SK-N-SH treated with all-trans-retinoic acid at 6 μM for 48 hours (cell line): ENCODE results near the gene PSME3IP1.
A peak's percentile ranks its signal among the peaks of the same experiment; 100 is the strongest.

Experiments
- ATAC-seq: fragments of 200-7000 bp; cut with Tn5 transposase; 3 replicates; pipeline ENCODE4 v1.9.1; 2020; ENCODE audit warnings: mild to moderate bottlenecking, moderate library complexity
- ARNTL ChIP-seq: fragments of 450-650 bp; formaldehyde crosslinking; IDR thresholded peaks from 2 replicates; pipeline ENCODE4 v1.5.0; 2020; ENCODE audit warnings: low read depth, mild to moderate bottlenecking, moderate library complexity, borderline replicate concordance
- BACH2 ChIP-seq: fragments of 250-450 bp; sonication (Bioruptor Pico); IDR thresholded peaks from 2 replicates; pipeline ENCODE4 v1.9.0; 2021; ENCODE audit warnings: mild to moderate bottlenecking, borderline replicate concordance
- CSDC2 ChIP-seq: fragments of 250-450 bp; sonication (Bioruptor Pico); IDR thresholded peaks from 2 replicates; pipeline ENCODE4 v1.5.0; 2020; ENCODE audit warnings: mild to moderate bottlenecking, moderate library complexity
- CSRNP3 ChIP-seq: fragments of 250-450 bp; sonication (Bioruptor Pico); IDR thresholded peaks from 2 replicates; pipeline ENCODE4 v1.5.1; 2021; ENCODE audit warnings: mild to moderate bottlenecking, moderate library complexity
- ESRRG ChIP-seq: fragments of 250-450 bp; sonication (Bioruptor Pico); IDR thresholded peaks from 2 replicates; pipeline ENCODE4 v1.6.1; 2021; ENCODE audit warnings: mild to moderate bottlenecking
- ISL1 ChIP-seq: fragments of 250-450 bp; sonication (Bioruptor Pico); IDR thresholded peaks from 2 replicates; pipeline ENCODE4 v2.1.2; 2022; ENCODE audit warnings: mild to moderate bottlenecking, moderate library complexity
- OSR1 ChIP-seq: fragments of 250-450 bp; sonication (Bioruptor Pico); IDR thresholded peaks from 2 replicates; pipeline ENCODE4 v1.8.0; 2022; ENCODE audit warnings: moderate library complexity, mild to moderate bottlenecking, inconsistent platforms
- PATZ1 ChIP-seq: fragments of 250-450 bp; sonication (Bioruptor Pico); IDR thresholded peaks from 2 replicates; pipeline ENCODE4 v1.8.0; 2020; ENCODE audit warnings: mild to moderate bottlenecking, moderate library complexity, borderline replicate concordance
- POU6F1 ChIP-seq: fragments of 250-450 bp; sonication (Bioruptor Pico); IDR thresholded peaks from 2 replicates; pipeline ENCODE4 v1.8.0; 2021; ENCODE audit warnings: low read depth, mild to moderate bottlenecking, moderate library complexity, borderline replicate concordance
- PPARA ChIP-seq: fragments of 250-450 bp; sonication (Bioruptor Pico); IDR thresholded peaks from 2 replicates; pipeline ENCODE4 v1.5.0; 2020; ENCODE audit warnings: mild to moderate bottlenecking, borderline replicate concordance
- RARB ChIP-seq: fragments of 250-450 bp; sonication (Bioruptor Pico); IDR thresholded peaks from 2 replicates; pipeline ENCODE4 v1.8.0; 2021; ENCODE audit warnings: mild to moderate bottlenecking, moderate library complexity
- SNAI2 ChIP-seq: fragments of 250-450 bp; sonication (Bioruptor Pico); IDR thresholded peaks from 2 replicates; pipeline ENCODE4 v1.5.0; 2020; ENCODE audit warnings: mild to moderate bottlenecking, moderate library complexity
- TCF4 ChIP-seq: fragments of 250-450 bp; sonication (Bioruptor Pico); IDR thresholded peaks from 2 replicates; pipeline ENCODE4 v1.8.0; 2021; ENCODE audit warnings: mild to moderate bottlenecking, moderate library complexity, borderline replicate concordance
- TOX ChIP-seq: fragments of 250-450 bp; sonication (Bioruptor Pico); IDR thresholded peaks from 2 replicates; pipeline ENCODE4 v1.8.0; 2021; ENCODE audit warnings: mild to moderate bottlenecking, moderate library complexity, borderline replicate concordance
- TSHZ2 ChIP-seq: fragments of 250-450 bp; sonication (Bioruptor Pico); IDR thresholded peaks from 2 replicates; pipeline ENCODE4 v1.5.0; 2020; ENCODE audit warnings: mild to moderate bottlenecking, moderate library complexity
- ZFP3 ChIP-seq: fragments of 250-450 bp; sonication (Bioruptor Pico); IDR thresholded peaks from 2 replicates; pipeline ENCODE4 v1.5.0; 2020; ENCODE audit warnings: mild to moderate bottlenecking, moderate library complexity
- ZFP30 ChIP-seq: fragments of 450-650 bp; formaldehyde crosslinking; IDR thresholded peaks from 2 replicates; pipeline ENCODE4 v1.5.0; 2022; ENCODE audit warnings: mild to moderate bottlenecking, moderate library complexity
- ZNF70 ChIP-seq: fragments of 450-650 bp; formaldehyde crosslinking; IDR thresholded peaks from 2 replicates; pipeline ENCODE4 v1.5.0; 2020; ENCODE audit warnings: mild to moderate bottlenecking, moderate library complexity
- ZNF8 ChIP-seq: fragments of 450-650 bp; formaldehyde crosslinking; IDR thresholded peaks from 2 replicates; pipeline ENCODE4 v1.5.0; 2020; ENCODE audit warnings: mild to moderate bottlenecking, moderate library complexity

PSME3IP1 gene

GRCh38 chr16:57148481-57148880 lies 37.4 kb downstream of the PSME3IP1 start (continued):
- no peak for TF ChIP-seq PATZ1 (CRISPR knock-in tag)
- no peak for TF ChIP-seq BACH2 (CRISPR knock-in tag)
- TF ChIP-seq RARB (CRISPR knock-in tag), result no peak
- TF ChIP-seq SNAI2 (CRISPR knock-in tag), result no peak
- TF ChIP-seq ZNF8, result no peak
- no peak for TF ChIP-seq ESRRG (CRISPR knock-in tag)
- TF ChIP-seq, all 23 proteins: peak for 0

GRCh38 chr16:57147381-57148221 lies 38.2 kb downstream of the PSME3IP1 start:
- no peak for TF ChIP-seq TOX
- TF ChIP-seq ISL1 (CRISPR knock-in tag), result no peak
- no peak for TF ChIP-seq ESRRG (CRISPR knock-in tag)
- no peak for TF ChIP-seq CSDC2
- no peak for TF ChIP-seq ZFP3 (CRISPR knock-in tag)
- TF ChIP-seq RARB (CRISPR knock-in tag), result no peak
- TF ChIP-seq CSRNP3 (CRISPR knock-in tag), result no peak
- TF ChIP-seq ZNF8, result no peak
- no peak for TF ChIP-seq TSHZ2
- TF ChIP-seq OSR1 (CRISPR knock-in tag), result no peak
- TF ChIP-seq, all 23 proteins: peak for 0
- ATAC-seq, result no peak

- TF ChIP-seq ARNTL, result no peak
- TF ChIP-seq TOX, result no peak
- TF ChIP-seq BACH2 (CRISPR knock-in tag), result no peak
- no peak for TF ChIP-seq TCF4
- TF ChIP-seq ESRRG (CRISPR knock-in tag), result no peak
- no peak for TF ChIP-seq TSHZ2
- TF ChIP-seq POU6F1 (CRISPR knock-in tag), result no peak
- no peak for TF ChIP-seq ZFP30 (CRISPR knock-in tag)
- TF ChIP-seq ZNF70 (CRISPR knock-in tag), result no peak
- no peak for TF ChIP-seq PATZ1 (CRISPR knock-in tag)
- TF ChIP-seq PPARA (CRISPR knock-in tag), result no peak
- no peak for TF ChIP-seq CSRNP3 (CRISPR knock-in tag)
- ATAC-seq, result peak; percentile 57
These were observed 39.1 kb downstream of the PSME3IP1 start for GRCh38 chr16:57146735-57147134.
